Naive thymus-derived CD4-positive, alpha-beta T cell (primary cell): ENCODE data around the gene PPDPF. TPM values are rescaled to one million over a fixed set of nuclear protein-coding genes. Genes with fewer than 3 reads are reported as not detected.

ENCODE experiments used
- ATAC-seq: fragments of 150-1000 bp; cut with Tn5 transposase; 2 replicates; pipeline ENCODE4 v1.10.0; 2021; ENCODE audit warnings: mild to moderate bottlenecking, moderate library complexity
- CTCF ChIA-PET: fragments of 350-600 bp; sonication (Branson Sonifier 250); formaldehyde crosslinking; loops from one replicate; lab custom pipeline; 2021; ENCODE audit warnings: antibody characterized with exemption; lab: Charles Lee
- POLR2A ChIA-PET: fragments of 350-600 bp; sonication (Branson Sonifier 250); formaldehyde crosslinking; loops from one replicate; lab custom pipeline; 2021; ENCODE audit warnings: antibody characterized with exemption, inconsistent platforms; lab: Charles Lee
- DNase-seq, 9 donors: peaks; one replicate each; pipeline versions ENCODE4 v3.0.0 to v3.0.0-alpha.2; 2020 to 2022; ENCODE audit warnings: mixed read lengths in 1 of 9
- H3K27ac ChIP-seq: one replicate; pipeline ENCODE4 v1.7.0; 2013; ENCODE audit warnings: mild to moderate bottlenecking, low read depth, low read length, moderate library complexity
- H3K27me3 ChIP-seq, 2 donors: one replicate each; pipeline ENCODE4 v1.7.0; 2013; ENCODE audit warnings: low read length in 2 of 2, mild to moderate bottlenecking in 2 of 2, moderate library complexity in 2 of 2; ENCODE audit not compliant: control insufficient read depth in 2 of 2, insufficient read depth in 2 of 2
- H3K36me3 ChIP-seq, 3 experiments: 1 replicate in 2 of 3; 2 replicates in 1 of 3; pipeline ENCODE4 v1.7.0; 2013; ENCODE audit warnings: low read length in 3 of 3, mild to moderate bottlenecking in 3 of 3, moderate library complexity in 1 of 3; ENCODE audit not compliant: insufficient read depth in 3 of 3, control insufficient read depth in 2 of 3
- H3K4me1 ChIP-seq, 2 donors: one replicate each; pipeline ENCODE4 v1.7.0; 2013; ENCODE audit warnings: low read length in 2 of 2, mild to moderate bottlenecking in 2 of 2, moderate library complexity in 1 of 2; ENCODE audit not compliant: control insufficient read depth in 2 of 2, insufficient read depth in 2 of 2
- H3K4me3 ChIP-seq: 2 replicates; pipeline ENCODE4 v1.7.0; 2013; ENCODE audit warnings: mild to moderate bottlenecking, low read length
- H3K9me3 ChIP-seq, 3 experiments: 1 replicate in 2 of 3; 2 replicates in 1 of 3; pipeline ENCODE4 v1.7.0; 2013; ENCODE audit warnings: low read length in 3 of 3; ENCODE audit not compliant: control insufficient read depth in 2 of 3
- H3K27ac Mint-ChIP-seq, 9 donors: one replicate each; pipeline ENCODE4 v1.8.0; 2020 to 2022; ENCODE audit warnings: mixed read lengths in 9 of 9, mild to moderate bottlenecking in 8 of 9, moderate library complexity in 5 of 9, inconsistent platforms in 2 of 9
- H3K27me3 Mint-ChIP-seq, 5 donors: one replicate each; pipeline ENCODE4 v1.8.0; 2021 to 2022; ENCODE audit warnings: mixed read lengths in 5 of 5, mild to moderate bottlenecking in 1 of 5
- H3K36me3 Mint-ChIP-seq, 5 donors: one replicate each; pipeline ENCODE4 v1.8.0; 2020 to 2022; ENCODE audit warnings: mixed read lengths in 5 of 5, mild to moderate bottlenecking in 3 of 5, inconsistent platforms in 1 of 5
- H3K4me1 Mint-ChIP-seq, 7 donors: one replicate each; pipeline ENCODE4 v1.8.0; 2020 to 2022; ENCODE audit warnings: mixed read lengths in 7 of 7, mild to moderate bottlenecking in 3 of 7, inconsistent platforms in 1 of 7
- H3K4me3 Mint-ChIP-seq, 10 donors: one replicate each; pipeline ENCODE4 v1.8.0; 2020 to 2022; ENCODE audit warnings: mild to moderate bottlenecking in 10 of 10, mixed read lengths in 10 of 10, moderate library complexity in 6 of 10, inconsistent platforms in 2 of 10
- H3K9me3 Mint-ChIP-seq, 11 donors: one replicate each; pipeline ENCODE4 v1.8.0; 2020 to 2022; ENCODE audit warnings: mixed read lengths in 11 of 11, mild to moderate bottlenecking in 4 of 11, inconsistent platforms in 1 of 11, moderate library complexity in 1 of 11
- intact Hi-C, 2 donors: fragments of 100-400 bp; cut with micrococcal nuclease; formaldehyde crosslinking; loops; one replicate each; pipeline ENCODE4 v1.15.1; 2023
- polyA plus RNA-seq, 2 donors: library from polyadenylated mRNA; unstranded; fragments of 300-500 nt; fragmentation: Illumina TruSeq; gene quantifications; one replicate each; pipeline ENCODE4 v1.2.3, GENCODE V29; 2021
- total RNA-seq, 6 experiments: library from RNA in 5 of 6; stranded (reverse) in 5 of 6; gene quantifications; 1 replicate in 5 of 6; 2 replicates in 1 of 6; pipeline ENCODE4 v1.2.3 and lab custom pipeline; 2021 to 2026

PPDPF gene
- total and polyA plus RNA-seq, 7 experiments from 2014 or later = 67.7 to 225 (median 173) TPM

DNA sequence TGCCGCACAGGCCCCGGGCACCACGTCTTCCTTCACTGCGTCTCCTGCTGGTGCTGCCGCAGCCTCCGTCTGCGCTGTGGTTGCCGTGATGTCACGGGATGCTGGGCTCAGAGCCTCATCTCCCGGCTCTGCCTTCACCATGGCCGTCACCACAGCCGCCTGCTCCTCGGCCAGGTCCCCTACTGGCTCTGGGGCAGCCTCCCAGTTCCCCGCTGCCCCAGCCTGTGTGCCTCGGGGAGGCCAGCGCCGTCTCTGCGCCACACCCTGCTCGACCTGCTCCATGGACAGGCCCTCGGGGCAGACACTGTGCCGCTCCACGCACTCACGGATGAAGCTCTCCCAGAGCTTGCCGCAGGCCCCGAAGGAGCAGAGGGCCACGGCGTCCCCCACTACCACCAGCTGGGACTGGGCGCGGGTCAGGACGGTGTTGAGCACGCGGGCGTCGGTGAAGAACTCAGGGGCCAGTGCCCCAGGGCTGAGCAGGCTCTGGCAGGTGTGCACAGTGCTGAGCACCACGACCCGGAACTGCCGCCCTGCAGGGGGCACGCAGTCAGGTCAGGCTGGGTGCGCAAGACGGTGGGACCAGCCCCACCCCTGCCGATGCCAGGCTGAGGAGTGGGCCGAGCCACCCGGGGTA is 45.3 kb downstream of the PPDPF start:
- Mint-ChIP-seq H3K27me3 (no peaks in the 10 kb centered on the region), H3K27ac (peak overlapping the region in 1 of 9 donors; percentile 21), H3K4me1 (peaks cover 9 to 34% (median 21%) of the 10 kb centered on the region in 7 donors), H3K9me3 (peaks cover 0 to 2% (median 0%) of the 10 kb centered on the region in 11 donors), H3K36me3 (peaks cover 0 to 11% (median 0%) of the 10 kb centered on the region in 5 donors), H3K4me3 (no peak overlapping the region)
- H3K36me3 ChIP-seq = peaks cover 0 to 50% (median 3%) of the 10 kb centered on the region in 3 experiments
- ChIA-PET CTCF (no interaction called here), POLR2A (interaction anchor here (1.1 to 2.9 kb wide), 2 partner anchors 11 to 24 kb away, joined by 3 to 10 read pairs; partner anchors contain the start of gene FNDC11)
- no peaks in the 10 kb centered on the region for H3K9me3 ChIP-seq
- ATAC-seq (no peak), DNase-seq (no peak)
- peaks cover 19 to 28% of the 10 kb centered on the region in 2 donors for H3K4me1 ChIP-seq
- no peak overlapping the region for H3K27ac ChIP-seq
- no peaks in the 10 kb centered on the region for H3K27me3 ChIP-seq
- intact Hi-C loops = loop anchor here in 1 of 2 donors (2.0 kb wide), 1 partner anchor 13 kb away; no protein-coding TSS in a partner anchor
- H3K4me3 ChIP-seq = no peak overlapping the region

DNA sequence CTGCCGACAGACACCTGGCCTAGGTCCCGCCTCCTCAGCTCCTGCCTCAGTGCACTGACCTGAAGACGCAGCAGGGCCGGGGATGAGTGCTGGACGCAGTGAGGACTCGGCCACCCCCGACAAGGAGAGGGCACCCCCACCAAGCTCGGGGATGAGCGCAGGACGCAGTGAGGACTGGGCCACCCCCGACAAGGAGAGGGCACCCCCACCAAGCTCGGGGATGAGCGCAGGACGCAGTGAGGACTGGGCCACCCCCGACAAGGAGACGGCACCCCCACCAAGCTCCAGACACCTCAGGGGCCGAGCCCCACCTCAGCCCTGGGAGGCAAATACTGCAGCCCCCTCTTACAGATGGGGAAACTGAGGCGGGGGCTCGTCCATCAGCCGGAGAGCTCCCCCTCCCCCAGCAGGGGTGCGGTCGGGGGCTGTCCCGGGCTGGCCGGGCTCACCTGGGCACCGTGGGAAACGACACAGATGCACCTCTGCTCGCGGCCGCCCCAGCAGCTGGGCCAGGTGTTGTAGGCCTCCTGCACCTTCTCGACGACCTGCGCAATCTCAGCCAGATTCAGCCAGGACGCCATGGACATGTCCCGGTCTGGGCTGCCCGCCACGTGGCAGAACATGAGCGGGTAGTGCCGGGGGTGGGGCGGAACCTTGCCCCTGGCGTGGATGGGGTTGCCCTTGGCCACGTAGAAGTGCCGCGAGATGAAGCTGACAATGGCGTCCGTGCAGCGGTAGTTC is 46.0 kb downstream of the PPDPF start:
- no peak for ATAC-seq
- H3K27me3 ChIP-seq = no peaks in the 10 kb centered on the region
- DNase-seq = no peak
- no peak overlapping the region for H3K27ac ChIP-seq
- H3K36me3 ChIP-seq = peaks cover 0 to 43% (median 3%) of the 10 kb centered on the region in 3 experiments
- peaks cover 19 to 28% of the 10 kb centered on the region in 2 donors for H3K4me1 ChIP-seq
- H3K4me3 ChIP-seq = no peak overlapping the region
- H3K9me3 Mint-ChIP-seq = peaks cover 0 to 2% (median 0%) of the 10 kb centered on the region in 11 donors
- intact Hi-C loops = loop anchor here in 1 of 2 donors (2.0 kb wide), 1 partner anchor 14 kb away; no protein-coding TSS in a partner anchor
- no peak overlapping the region for H3K27ac Mint-ChIP-seq
- peaks cover 9 to 34% (median 21%) of the 10 kb centered on the region in 7 donors for H3K4me1 Mint-ChIP-seq
- POLR2A ChIA-PET = interaction anchor here (1.1 to 2.9 kb wide), 5 partner anchors 12 to 171 kb away, joined by 3 to 10 read pairs (median 5); partner anchors contain the start of genes FNDC11 and PTK6
- peaks cover 0 to 11% (median 0%) of the 10 kb centered on the region in 5 donors for H3K36me3 Mint-ChIP-seq
- peak overlapping the region in 4 of 10 donors; percentile 25 to 86 (median 83) for H3K4me3 Mint-ChIP-seq
- CTCF ChIA-PET = no interaction called here
- no peaks in the 10 kb centered on the region for H3K27me3 Mint-ChIP-seq
- H3K9me3 ChIP-seq = no peaks in the 10 kb centered on the region

DNA sequence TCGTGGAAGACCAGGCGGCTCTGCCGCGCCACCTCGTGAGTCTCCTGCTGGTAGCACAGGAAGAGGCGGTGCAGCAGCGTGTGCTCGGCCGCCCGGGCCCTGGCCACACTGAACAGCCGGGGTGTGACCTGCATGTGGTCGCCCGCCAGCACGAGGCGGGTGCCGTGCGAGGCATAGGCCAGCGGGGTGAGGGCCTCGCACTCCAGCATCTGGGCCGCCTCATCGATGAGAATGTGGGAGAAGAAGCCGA is 46.5 kb downstream of the PPDPF start:
- POLR2A ChIA-PET = interaction anchor here (0.7 to 2.9 kb wide), 7 partner anchors 12 to 171 kb away, joined by 3 to 10 read pairs (median 4); partner anchors contain the start of genes ARFRP1, FNDC11, PTK6 and ZGPAT
- Mint-ChIP-seq H3K9me3 (peaks cover 0 to 2% (median 0%) of the 10 kb centered on the region in 11 donors), H3K4me3 (peak overlapping the region in 7 of 10 donors; percentile 25 to 86 (median 81)), H3K27ac (no peak overlapping the region), H3K4me1 (peaks cover 9 to 34% (median 21%) of the 10 kb centered on the region in 7 donors), H3K27me3 (no peaks in the 10 kb centered on the region), H3K36me3 (peaks cover 0 to 11% (median 0%) of the 10 kb centered on the region in 5 donors)
- Histone ChIP-seq H3K36me3 (peaks cover 0 to 42% (median 0%) of the 10 kb centered on the region in 3 experiments), H3K27ac (no peak overlapping the region), H3K9me3 (no peaks in the 10 kb centered on the region), H3K4me3 (no peak overlapping the region), H3K27me3 (no peaks in the 10 kb centered on the region), H3K4me1 (peaks cover 19 to 28% of the 10 kb centered on the region in 2 donors)
- intact Hi-C loops = loop anchor here in 1 of 2 donors (2.0 kb wide), 1 partner anchor 14 kb away; no protein-coding TSS in a partner anchor
- CTCF ChIA-PET = no interaction called here
- ATAC-seq (peak; percentile 47), DNase-seq (no peak)

DNA sequence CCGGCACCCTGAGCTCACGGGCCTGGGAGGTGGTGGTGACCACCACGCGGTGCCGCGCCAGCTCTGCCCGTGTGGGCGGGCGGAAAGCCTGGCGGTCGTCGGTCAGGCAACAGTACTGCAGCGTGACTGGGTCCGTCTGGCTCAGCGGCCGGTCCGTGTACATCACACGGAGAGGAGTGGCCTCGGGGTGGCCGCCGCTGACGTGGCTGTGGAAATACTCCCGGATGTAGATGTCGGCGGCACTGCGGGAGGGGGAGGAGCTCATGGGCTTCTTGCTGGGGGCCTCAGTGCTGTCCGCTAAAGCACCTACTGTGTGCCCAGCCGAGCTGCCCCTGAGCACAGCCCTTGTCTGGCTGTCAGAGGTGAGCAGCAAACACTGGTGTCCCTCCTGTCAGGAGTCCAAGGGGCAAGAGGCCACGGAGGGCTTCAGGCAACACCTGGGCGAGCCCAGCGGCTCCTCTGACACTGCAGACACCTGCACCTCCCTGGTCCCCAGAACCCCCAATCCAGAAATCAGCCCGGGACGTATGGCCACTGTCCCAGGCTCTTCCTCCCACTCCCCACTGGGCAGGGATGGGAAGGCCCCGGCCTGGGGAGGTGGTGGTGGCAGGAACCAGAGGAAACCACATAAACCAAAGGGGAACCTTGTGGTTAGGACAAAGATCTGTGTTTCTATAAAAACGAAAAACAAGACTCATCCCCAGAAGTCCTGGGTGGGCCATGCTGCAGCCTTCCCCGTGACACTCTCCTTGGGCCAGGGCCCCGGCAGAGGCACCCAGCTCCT is 47.0 kb downstream of the PPDPF start:
- Mint-ChIP-seq H3K36me3 (peaks cover 0 to 11% (median 0%) of the 10 kb centered on the region in 5 donors), H3K27me3 (no peaks in the 10 kb centered on the region), H3K4me3 (peak overlapping the region; percentile 70 to 86 (median 82)), H3K27ac (peak overlapping the region in 5 of 9 donors; percentile 32 to 59 (median 48)), H3K9me3 (peaks cover 0 to 2% (median 0%) of the 10 kb centered on the region in 11 donors), H3K4me1 (peaks cover 9 to 34% (median 21%) of the 10 kb centered on the region in 7 donors)
- DNase-seq = peak in 8 of 9 donors; percentile 33 to 66 (median 42)
- Histone ChIP-seq H3K9me3 (no peaks in the 10 kb centered on the region), H3K4me3 (peak overlapping the region; percentile 62), H3K36me3 (peaks cover 0 to 41% (median 0%) of the 10 kb centered on the region in 3 experiments), H3K27me3 (no peaks in the 10 kb centered on the region), H3K4me1 (peaks cover 19 to 28% of the 10 kb centered on the region in 2 donors), H3K27ac (no peak overlapping the region)
- ATAC-seq = peak; percentile 84
- ChIA-PET CTCF (interaction anchor here (0.8 kb wide), 1 partner anchor 266 kb away, joined by 3 read pairs; no protein-coding TSS in a partner anchor), POLR2A (interaction anchor here (0.7 to 2.9 kb wide), 11 partner anchors 13 to 413 kb away, joined by 3 to 10 read pairs (median 4); partner anchors contain the start of genes ARFRP1, FNDC11, PPDPF and PTK6)
- intact Hi-C loops = loop anchor here (2.0 kb wide), 1 partner anchor 15 kb away; no protein-coding TSS in a partner anchor

DNA sequence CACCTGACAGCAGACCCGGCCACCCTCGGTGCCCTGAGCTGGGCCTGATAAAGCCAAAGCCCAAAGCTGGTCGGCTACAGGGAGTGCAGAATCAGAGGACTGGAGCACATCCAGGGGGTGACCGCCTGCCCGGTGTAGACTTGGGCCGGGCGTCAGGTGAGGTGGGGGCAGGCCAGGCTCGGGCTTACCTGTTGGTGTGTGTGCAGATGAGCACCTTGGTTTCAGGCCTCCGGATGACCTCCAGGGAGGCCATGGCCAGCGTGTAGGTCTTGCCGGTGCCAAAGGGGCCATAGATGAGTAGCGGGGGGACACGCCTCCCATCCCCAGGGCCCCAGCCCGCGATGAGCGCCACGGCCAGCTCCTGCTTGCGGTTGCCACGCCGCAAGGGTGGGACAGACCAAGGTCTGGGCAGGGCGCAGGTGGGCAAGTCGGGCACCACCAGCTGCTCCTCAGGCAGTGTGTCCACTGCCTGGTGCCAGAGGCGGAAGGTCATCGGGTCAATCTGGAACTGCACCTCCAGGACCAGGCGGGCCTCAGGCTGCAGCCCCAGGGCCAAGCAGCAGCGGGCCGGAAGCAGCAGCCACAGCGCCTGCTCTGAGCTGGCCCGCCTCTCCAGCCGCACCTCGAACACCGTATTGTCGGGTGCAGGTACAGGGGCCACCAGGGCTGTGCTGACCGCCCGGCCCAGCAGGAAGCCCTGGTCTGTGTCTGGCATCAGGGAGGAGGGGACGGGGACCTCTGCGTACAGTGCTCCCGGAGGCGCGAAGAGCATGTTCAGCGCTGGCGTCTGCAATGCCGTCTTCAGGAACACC is 47.8 kb downstream of the PPDPF start:
- H3K27ac ChIP-seq = no peak overlapping the region
- DNase-seq (no peak), ATAC-seq (peak; percentile 16)
- ChIA-PET POLR2A (interaction anchor here (0.7 to 2.9 kb wide), 8 partner anchors 14 to 412 kb away, joined by 3 to 10 read pairs (median 4); partner anchors contain the start of genes ARFRP1, FNDC11, PPDPF and ZGPAT), CTCF (interaction anchor here (0.8 kb wide), 1 partner anchor 265 kb away, joined by 3 read pairs; no protein-coding TSS in a partner anchor)
- Mint-ChIP-seq H3K27ac (peak overlapping the region in 4 of 9 donors; percentile 32 to 59 (median 43)), H3K4me3 (peak overlapping the region; percentile 70 to 86 (median 82)), H3K36me3 (peaks cover 0 to 11% (median 0%) of the 10 kb centered on the region in 5 donors), H3K27me3 (no peaks in the 10 kb centered on the region), H3K9me3 (peaks cover 0 to 2% (median 0%) of the 10 kb centered on the region in 11 donors), H3K4me1 (peaks cover 9 to 34% (median 21%) of the 10 kb centered on the region in 7 donors)
- intact Hi-C loops = loop anchor here in 1 of 2 donors (2.0 kb wide), 1 partner anchor 16 kb away; no protein-coding TSS in a partner anchor
- peak overlapping the region; percentile 62 for H3K4me3 ChIP-seq
- no peaks in the 10 kb centered on the region for H3K9me3 ChIP-seq
- peaks cover 0 to 36% (median 0%) of the 10 kb centered on the region in 3 experiments for H3K36me3 ChIP-seq
- H3K27me3 ChIP-seq = no peaks in the 10 kb centered on the region
- H3K4me1 ChIP-seq = peaks cover 26 to 33% of the 10 kb centered on the region in 2 donors
